AG20443 (cell line): Measurements from ENCODE around the gene WT1.
"Not testable (repeated sequence)": the region's sequence is repeated elsewhere in the genome, so short reads cannot be mapped to it uniquely, and the experiment has no call there.

Experiments used
- DNase-seq: peaks from one replicate; pipeline ENCODE4 v3.0.0; 2012; ENCODE audit warnings: low spot score, mixed read lengths

Gene WT1

DNA sequence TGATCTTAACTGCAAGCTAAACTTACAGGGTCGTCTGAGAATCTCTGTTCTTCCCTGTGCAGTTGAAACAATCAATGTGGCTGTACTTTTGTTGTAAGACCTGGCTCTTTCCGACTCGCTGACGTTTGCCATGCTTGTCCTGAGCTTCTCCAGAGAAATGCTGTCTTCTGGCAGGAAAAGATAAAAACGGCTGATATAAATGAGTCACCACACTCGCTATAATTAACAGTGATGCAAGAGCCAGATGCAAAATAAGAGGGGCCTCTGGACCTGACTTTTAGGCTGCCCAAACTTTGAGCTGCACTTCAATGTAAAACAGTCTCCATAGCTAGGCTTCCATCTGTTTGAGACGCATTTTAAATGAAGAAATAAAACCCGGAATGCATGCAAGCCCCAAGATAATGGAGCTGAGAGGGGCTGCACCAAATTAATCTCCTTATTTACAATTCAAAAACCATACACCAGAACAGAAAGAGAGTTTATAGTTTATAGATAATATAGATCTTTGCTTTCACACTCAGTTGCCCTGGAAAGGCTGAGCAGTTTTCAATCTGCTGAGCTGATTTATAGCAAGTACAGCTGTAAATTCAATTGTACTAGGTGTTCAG, 48.5 kb downstream of the WT1 start:
- no peak for DNase-seq

DNA sequence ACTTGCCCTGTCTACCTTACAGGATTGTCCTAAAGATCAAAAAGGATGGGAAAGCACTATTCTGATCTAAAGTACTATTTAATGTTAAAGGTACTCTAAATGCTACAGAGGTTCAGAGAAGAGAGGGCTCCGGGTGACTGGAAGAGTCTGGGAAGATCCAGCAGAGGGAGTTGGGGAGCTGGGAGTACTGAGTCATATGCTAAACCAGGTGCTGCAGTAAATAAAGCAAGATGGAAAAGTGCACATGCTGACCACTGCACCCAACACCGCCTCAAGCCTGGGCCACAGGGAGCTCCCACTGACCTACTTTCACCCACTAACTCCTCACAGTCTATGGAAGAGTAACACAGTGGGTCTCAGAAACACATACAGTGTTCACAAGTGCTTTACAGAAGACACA, 49.3 kb downstream of the WT1 start:
- DNase-seq = peak; percentile 47

DNA sequence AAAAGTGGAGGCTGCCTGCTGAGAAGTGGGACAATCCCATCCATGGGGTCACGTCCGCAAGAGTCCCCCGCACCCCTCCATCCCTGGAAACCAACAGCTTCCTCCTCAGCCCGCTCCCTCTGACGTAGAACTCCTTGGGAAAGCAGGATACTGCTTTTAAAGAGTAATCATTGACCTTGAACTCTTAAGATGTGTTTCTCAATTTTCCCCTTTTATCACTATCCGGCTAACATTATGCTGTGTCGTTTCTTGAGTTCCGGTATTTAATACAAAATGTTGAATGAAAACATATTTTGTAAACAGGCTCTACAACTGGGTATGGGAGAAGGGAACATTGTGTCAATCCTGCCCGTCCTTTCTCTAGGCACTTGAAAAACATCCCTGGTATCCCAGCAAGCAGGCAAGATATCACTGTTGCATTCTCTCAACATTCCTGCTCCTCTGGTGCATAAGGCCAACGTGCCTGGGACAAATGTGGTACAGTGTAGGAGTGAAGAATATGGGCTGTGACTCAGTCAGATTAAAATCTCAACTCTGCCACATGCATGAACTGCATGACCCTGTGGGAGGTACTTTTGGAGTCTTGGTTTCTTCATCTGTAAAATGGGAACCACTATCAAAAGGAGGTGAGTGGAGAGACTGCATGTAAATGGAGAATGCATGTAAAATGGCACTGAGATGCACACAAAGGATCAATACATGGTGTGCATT, 52.8 kb downstream of the WT1 start:
- no peak for DNase-seq

DNA sequence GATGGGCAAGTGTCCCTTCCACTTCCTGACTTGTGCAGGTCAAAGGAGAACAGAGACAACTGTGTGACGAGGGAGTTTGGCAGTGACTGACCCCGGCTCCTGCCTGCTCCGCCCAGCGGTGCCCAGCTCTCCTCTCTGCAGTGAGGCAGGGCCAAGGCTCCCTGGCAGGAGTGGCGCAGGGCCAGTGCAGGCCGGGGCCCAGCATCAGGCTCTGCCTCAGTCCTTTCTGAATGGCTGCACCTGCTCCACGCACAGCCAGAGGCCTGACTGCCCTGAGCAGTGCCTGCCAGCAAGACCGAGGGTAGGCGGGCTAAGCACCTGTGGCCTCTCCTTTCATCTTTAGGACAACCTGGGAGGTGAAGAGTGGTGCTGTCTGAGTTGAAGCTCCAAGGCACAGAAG, 54.2 kb downstream of the WT1 start:
- DNase-seq = no peak

DNA sequence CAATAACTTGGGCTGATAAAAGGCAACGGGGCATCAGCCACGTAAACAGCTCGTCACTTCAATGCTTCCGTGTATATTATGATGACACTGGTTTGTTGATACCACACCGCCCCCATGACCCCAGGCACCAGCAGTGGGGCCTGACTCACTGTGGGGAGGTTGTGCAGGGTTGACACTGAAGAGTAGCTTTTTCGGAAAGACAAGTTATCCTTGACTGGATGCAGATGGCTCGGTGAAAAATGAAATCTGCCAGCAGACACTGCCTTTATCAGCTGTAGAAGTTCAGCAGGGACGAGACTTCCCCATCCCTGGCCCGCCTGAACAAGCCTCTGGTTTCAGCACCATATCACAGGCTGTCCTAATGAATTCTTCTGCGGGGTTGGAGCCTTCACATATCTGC, 55.6 kb downstream of the WT1 start:
- no peak for DNase-seq

DNA sequence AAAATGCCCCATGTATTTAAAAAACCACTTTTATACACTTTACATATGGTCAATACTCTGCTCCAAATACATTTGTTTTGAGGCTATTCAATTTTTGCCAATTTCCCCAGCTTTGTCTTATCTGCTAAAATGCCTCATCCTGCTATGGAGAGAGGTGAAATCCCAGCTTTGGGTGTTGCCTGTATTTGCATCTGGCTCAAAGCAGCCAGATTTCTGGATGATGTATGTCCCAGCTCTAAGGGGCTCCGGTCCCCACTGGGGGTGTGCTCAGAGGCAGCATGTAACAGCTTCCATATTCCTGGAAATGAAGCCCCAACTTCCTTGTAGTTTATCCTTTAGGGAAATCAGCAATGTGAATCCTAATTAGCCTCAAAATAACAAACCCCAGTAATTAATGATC, 59.5 kb downstream of the WT1 start:
- no peak for DNase-seq

DNA sequence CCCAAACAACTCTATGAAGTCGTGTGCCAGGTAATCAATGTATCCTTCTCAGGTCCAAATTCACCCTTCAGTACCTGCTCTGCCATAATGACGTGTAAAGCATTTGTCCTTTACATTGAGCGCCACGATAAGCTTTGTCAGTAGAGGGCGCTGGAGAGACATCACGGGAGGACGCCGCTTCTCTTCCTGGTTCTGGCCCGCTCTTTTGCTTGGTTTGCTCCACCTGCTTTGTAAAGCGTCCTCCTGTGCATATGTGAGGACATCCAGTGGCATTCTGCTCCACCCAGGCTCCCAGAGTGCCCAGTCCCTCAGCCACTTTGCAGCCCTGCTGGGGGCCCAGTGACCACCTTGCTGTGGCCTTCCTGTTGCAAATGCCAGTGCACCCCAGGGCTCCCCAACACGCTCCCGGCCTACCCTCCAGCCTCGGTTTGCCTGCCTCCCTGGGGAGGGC, 61.1 kb downstream of the WT1 start:
- DNase-seq = peak; percentile 25

DNA sequence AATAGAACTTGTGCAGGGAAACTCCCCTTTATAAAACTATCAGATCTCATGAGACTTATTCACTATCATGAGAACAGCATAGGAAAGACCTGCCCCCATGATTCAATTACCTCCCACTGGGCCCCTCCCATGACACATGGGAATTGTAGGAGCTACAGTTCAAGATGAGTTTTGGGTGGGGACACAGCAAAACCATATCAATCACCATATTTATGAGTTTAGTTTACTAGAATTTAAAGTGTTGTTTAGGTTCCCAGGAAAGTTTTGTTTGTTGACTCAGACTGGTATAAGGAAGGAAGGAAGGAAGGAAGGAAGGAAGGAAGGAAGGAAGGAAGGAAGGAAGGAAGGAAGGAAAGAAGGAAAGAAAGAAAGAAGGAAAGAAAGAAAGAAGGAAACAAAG, 65.4 kb downstream of the WT1 start:
- DNase-seq = not testable (repeated sequence)

DNA sequence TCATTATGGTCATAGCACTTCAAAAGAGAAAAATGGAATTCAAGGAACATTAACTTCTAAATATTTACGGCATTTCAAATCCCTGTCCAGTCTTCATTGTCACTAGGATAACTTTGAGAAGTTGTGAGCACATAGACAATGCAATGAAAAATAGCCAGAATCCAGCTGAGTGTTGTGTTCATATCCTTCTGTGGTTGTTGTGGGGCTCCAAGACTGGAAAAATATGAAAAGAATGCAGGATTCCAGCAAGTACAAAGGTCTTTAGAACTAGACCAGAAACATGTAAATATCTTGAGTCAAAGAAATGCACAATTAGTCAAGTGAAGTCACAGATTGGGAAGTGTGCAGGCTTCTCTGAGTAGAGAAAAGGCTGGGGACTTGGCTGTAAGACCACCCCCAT, 68.7 kb downstream of the WT1 start:
- no peak for DNase-seq

DNA sequence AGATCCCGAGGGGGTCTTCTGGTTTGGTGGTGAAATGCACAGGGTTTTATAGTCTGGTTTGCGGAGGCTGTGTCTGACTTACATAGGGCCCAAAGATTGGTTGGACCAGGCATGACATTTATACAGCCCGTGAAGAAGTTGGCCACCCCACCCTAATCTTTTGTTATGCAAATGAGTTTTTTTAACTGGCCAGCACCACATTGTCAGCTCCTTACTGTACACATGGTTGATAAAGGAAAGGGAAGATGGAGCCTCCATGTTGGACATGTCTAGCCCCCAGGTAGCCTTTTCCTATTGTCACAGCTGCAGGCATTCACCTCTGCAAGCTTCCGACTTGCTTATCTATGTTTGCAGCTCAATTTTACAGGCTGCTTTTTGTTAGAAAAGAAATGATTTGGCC, 70.1 kb downstream of the WT1 start:
- DNase-seq = no peak

DNA sequence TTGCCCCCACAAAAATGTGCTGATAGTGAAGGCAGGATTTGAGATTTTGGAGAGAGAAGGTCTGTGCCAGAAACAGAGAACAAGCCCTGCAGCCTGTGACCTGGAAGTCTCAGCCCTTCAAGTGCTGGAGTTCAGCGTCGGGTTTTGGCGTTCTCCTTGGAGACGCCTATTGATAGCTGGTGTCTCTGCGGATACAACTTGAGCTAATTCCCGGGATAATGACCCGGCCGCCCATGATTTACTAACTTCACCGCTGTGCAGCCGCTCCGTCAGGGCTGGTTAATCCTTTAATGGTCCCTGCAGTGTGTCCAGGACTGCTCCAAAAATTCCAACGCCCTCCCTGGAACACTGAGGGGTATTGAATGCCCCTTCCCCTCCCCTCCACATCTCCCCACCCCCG, 76.6 kb downstream of the WT1 start:
- no peak for DNase-seq

DNA sequence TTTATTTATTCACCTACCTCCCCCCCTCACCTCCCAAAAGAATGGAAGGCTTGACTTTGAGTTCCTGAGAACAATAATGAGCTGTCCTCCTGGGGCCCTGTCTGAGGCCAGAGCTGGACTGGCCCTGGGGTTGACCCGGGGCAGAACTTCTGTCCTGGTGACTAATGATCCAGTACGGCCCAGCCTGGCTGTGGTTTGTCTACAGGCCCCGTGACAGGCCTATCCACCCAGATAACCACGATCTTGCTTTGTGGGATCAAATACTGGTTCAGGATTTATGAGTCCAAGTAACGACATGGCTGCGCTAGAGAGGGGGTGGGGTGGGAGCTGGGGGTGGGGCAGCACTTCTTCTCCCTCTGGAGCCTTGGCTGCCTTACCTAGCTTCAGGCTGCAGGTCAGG, 81.5 kb downstream of the WT1 start:
- peak; percentile 28 for DNase-seq

DNA sequence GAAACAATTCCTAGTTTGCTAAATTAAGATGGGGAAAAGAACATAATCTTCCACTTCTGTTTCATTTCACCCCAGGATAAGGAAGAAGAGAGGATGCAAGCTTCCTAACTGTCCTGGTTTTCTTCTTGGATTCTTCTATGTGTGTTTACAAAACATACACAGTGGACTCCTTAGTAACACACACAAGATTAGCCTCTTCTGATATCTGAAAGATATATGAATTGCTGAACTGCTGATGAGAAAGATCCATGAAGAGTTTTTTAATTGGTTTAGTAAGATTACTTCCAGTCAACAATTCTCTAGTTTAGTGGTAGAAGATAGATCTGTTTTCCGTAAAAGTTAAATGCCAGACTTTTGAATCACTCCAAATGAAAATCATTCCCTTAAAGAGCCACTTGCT, 86.8 kb downstream of the WT1 start:
- DNase-seq = no peak

DNA sequence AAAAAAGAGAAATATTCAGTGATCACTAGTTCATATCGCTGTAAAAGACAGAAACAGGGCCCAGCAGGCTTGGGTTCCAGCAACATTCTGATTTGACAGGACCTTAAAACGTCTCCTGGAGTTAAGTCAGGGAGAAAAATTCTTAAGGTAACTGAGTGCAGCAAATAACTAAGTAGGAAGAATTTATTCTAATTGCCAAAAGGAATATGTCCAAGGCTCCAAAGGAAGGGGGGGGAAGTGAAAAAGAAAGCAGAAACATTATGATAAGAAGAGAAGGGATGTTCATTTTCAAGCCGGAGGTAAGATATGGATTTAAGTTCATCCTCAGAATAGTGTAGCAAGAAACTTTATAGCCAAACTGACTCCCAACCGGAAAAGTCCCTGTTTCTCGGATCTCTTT, 90.4 kb downstream of the WT1 start:
- DNase-seq = no peak

DNA sequence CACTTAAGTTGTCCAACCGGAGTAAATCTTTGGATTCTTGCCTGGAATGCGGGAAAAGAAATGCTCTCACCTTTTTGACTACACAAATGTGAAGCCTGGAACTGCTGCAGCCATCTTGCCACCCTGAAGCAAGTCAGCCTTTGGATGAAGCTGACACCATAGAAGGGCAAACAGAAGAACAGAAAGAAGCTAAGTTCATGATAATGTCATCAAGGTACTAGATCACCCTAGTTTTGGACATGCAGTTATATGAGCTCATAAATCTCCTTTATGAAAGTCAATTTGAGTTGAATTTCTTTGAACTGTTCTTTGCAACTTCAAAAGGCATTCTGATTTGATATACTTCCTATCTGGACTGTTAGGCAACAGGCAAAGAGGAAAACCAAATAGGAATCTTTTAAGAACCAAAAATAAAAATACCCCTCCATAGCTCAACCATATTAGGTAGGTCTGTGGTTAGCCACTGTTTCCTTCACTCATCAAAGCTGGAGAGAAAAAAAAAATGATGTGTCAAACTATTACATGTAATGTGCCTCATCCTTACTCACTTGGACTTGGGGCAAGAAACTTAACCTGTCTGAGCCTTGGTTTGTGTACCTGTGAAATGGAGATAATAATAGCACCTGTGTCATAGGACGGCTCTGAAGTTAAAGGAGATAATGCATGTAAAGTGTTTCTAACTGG, 91.9 kb downstream of the WT1 start:
- no peak for DNase-seq

DNA sequence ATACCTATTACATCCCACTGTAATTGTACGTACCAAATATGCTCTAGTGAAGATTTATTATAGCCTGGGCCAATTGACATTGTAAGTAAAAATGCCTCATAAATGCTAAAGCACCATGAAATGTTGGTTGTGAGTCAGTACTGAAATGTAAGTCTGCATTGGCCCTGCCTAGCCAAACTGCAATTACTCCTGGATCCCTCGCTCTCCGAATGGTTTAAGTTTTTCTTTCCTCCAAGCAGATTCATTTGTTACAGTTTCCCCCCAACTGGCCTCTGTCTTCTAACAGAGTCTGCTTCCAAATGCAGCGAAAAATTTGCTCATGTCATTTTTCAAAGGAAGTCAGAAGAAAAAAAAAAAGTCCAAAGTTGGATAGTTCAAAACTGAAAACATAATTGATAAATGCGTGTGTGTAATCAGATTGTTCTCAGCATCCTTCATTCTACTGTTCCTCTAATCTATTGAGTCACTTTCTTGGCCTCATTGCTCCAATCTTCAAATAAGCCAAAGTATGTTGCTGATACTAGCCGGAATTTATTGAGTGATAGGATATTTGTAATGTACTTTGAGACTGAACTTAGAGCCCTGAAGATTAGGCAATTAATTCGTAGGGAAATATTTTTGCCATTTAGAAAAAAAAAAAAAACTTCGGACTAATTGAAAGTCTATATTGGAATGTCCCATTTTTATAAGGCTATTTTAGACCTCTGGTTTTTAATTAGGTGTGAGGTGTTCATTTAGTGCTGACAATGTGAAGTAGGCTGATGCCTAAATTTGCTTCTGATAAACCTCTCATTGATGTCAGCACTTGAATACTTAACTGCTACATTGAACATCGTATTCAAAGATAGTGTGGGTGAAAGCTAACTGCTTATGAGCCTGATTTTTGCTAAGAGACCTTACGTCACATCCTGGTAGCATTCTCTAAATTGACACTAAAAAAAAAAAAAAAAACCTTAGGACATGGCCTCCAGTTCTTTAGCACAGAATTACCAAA, 93.4 kb downstream of the WT1 start:
- no peak for DNase-seq

DNA sequence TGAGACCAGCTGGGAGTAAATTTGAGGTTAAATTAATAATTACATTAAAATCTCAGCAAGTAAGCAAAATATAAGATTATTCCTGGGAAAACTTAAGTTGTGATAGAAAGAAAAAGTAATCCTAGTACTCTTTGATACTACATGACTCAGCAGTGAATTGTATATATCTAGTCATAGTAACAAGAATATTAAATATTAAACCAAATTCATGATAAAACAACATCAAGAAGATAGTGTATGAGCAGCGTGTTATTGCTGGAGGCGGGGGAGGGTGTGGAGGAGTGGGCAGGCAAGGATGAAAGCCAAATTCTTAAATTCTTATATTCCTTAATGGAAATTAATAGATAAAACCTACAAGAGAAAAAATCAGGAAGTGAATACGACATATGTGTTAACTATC, 95.2 kb downstream of the WT1 start:
- no peak for DNase-seq
